GM19035 (cell line): Measurements from ENCODE around the gene SLC10A7.

Experiments used
- ATAC-seq: cut with Tn5 transposase; IDR thresholded peaks from one replicate; pipeline ENCODE4 v1.9.1; 2021; ENCODE audit not compliant: unreplicated experiment

SLC10A7 gene

DNA sequence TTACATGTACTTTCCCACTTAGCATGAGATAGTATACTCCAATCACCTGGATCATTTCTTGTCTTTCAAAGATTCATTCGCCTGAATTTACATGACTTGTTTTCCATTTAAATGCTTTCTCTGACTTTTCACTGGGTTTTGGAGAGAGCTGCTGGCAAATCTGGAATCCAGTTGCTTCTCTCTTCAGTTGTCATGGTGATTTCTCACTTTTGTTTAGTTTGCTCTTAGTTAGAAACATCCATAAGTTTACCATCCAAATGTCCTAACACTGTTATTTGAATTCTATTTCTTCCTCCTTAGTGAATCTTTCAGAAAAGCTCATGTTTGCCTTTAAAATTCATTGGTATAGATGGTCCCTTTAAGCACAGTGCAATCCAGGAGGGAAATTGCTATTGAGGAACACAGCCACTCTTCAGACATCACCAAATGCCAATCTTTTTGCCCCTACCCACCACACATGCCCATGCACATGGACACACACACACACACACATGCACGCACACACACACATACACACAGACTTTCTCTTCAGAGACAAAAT lies 255.7 kb downstream of the SLC10A7 start:
- no peak for ATAC-seq

DNA sequence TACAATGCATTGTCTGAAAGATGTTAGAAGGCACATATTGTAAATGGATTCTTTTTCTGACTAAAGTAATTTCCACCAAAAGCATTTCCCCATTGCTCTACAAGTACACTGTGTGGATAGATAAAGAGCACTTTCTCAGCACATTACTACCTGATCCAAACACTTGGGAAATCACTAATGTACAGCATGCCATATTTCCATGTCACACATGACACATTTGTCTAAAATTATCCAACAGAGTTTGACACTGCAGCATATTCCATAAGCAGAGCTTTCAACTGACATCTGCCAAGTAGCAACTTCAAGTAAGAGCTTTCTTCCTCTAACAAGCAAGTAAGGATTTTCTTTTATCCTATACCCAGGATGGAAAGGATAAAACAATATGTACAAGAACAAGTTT lies 257.9 kb downstream of the SLC10A7 start:
- no peak for ATAC-seq

DNA sequence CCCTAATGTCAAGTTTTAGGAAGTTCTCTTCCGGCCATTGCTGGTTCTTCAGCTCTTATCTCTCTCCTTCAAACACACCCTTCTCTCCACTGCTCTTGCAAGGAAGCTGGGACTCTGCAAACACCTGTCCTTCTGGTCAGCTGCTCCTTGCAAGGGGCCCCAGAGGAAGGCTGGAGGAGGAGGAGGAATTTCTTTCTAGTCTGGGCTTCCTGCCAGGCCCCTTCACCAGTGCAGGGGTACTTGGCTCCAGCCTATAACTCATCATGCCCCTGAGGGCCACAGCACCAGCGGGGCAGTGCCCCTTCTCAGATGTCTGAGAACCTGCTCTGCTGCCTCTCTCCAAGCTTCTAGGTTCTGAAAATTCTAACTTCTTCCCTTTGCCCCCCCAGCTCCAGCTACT lies 260.7 kb downstream of the SLC10A7 start:
- ATAC-seq: no peak

DNA sequence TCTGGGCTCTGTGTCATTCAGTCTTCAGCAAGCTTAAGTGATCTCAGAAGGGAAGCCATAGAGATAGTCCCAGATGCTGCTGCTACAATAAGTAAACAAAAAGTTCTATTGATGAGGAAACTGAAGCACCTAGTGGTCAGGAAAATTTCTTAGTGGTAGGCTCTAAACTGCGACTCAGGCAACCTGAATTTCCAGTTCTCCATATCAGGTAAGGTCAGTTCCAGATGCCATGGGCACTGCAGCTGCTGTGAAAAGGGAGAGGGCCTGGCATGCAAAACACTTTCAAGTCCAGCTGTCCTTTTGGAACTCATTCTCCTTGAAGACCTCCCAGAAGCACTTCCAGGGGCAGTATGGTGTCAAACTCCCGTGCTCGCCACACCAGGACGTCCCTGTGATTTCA lies 261.2 kb downstream of the SLC10A7 start:
- no peak for ATAC-seq

DNA sequence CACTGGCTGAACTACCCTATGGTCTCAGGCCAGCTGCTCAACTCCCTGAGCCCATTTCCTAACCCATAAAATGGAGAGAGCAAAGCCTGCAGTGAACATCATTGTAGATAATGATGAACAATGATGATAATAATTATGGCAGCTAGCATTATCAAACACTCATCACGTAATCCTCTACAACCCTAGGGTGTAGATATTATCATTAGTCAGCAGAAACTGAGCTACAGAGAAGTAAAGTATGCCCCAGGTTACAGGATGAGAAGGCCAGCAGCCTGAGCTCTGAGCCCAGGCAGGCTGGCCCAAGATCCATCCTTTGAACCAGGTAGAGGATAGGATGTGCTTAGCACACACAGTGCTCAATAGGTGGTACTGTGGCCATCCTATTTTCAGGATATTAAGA lies 264.2 kb downstream of the SLC10A7 start:
- ATAC-seq: no peak

DNA sequence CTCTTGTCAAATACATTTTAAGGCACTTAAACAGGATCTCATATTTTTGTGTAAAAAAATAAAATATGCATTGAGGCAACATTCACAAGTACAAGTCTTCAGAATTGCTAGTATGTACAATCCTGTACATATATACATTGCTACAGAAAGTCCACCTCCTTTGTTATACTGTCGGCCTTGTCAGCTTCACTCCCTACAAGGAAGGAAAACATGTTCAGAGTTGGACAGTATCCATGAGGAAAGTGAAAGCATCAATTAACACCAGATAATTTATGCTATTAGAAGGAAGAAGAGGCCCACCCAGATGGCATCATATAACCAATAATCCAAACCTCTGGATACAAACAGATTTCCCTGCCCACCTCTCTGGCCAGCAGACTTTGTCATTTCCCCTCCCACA lies 265.4 kb downstream of the SLC10A7 start:
- no peak for ATAC-seq

DNA sequence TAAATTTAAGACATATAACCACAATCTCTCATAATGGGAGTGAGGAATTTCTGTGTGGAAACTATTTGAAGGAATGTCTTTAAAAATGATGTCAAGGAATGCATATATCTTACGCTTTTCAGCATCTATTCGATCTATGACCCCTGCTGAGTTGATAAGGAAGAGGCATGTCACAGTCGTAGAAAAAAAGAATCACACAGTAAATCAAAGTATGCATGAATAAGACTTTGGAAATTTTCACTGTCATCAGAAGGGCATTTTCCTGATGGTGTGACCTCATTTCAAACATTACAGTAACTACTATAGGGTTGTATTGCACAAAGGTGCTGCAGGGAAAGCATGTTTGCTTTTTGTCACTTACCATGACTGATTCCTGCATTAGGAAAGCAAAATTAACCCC lies 265.9 kb downstream of the SLC10A7 start:
- no peak for ATAC-seq

DNA sequence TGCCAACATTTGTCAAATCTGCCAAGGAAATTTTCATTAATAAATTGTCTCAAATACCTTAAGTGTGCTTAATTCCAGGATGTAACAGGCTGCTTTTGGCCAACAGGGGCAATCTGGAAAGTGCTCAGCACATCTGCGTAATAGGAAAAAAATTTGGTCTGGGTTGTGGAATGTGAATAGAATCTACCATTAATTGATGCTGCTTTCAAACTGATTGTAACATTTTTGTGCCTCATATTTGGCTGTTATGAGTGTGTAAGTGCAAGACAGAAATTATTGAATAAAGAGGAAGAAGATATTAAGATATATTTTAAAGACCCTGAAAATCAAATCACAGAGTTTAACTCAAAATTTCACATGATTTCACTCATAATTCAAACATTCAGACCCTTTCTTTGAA lies 266.3 kb downstream of the SLC10A7 start:
- no peak for ATAC-seq

DNA sequence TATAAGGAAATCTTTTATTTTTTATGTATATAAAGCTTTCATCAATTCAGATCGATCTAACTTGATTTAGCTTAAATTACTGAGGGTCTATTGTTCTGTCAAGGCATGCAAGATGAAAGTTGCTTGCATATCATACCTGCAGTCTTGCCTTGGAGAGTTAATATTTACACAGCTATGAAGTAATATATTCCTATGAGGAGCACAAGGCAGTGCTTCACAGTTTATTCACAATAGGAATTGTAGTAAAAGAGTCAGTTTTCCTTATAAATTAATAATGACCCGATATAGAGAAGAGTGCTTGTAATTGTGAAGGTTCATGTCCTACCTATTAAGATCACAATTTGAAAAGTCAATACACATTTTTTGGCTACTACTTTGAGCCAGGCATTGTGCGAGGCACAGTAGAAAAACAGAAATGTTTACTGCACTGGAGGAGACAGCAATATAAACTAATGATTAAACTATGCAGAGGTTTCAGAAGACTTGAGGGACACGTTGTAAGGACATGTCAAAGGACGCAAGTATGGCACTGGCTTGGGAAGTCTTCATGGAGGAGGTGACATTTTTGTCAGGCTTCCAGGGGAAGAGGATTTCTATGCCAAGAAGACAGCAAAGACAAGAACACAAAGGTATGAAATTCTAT lies 268.6 kb downstream of the SLC10A7 start:
- ATAC-seq: no peak

DNA sequence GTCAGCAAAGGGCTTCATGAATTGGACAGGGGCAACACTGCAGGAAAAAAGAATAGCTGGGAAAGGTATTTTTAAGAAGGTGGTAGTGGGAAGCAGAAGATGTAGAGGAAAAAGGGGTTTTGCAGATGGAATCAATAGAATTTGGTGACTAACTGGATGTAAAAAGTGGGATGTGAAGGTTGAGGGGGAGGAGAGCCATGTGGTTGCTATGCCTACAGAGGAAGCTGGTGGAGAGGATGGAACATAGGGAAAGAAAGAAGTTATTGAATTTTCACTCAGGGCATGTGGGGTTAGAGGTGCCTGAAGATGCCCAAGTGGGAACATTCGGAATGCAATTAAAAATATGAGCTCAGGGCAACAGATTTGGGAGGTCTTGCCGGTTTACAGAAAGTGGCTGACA lies 274.4 kb downstream of the SLC10A7 start:
- no peak for ATAC-seq

DNA sequence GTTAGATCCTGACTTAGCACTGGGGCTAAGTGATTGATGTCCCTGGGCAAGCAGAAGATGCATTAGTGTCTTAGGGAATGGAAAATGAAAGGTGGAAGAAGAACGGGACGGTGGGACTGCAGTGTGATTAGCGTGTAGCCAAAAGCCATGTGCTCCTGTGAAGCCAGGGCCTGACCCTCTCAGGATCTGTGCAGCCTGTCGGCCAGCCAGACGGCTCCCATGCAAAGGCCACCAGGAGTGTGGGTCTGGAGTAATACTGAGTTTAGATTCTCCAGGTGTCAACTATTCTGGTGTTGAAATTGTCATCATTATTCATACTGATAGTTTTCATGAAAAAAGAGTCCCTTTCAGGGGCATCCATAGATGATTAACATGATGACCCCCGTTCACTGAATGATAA lies 275.4 kb downstream of the SLC10A7 start:
- no peak for ATAC-seq

DNA sequence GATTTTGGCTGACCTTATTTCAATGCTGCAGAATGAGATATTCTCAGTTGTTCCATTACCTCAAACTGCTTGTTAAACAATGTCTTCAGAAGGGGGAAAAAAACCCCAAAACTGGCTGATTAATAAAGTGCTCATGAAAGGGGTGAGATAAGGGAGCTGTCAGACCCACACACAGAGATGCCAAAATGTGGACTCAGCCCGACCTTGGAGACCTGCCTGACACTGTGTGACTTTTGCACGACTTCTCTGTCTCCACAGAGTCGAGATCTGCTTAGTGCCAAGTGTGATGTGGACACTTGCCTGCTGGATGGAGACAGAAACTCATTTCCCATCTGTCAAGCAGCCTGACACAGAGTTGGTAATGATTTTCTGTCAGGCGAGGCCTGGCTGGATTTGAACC lies 275.9 kb downstream of the SLC10A7 start:
- no peak for ATAC-seq

DNA sequence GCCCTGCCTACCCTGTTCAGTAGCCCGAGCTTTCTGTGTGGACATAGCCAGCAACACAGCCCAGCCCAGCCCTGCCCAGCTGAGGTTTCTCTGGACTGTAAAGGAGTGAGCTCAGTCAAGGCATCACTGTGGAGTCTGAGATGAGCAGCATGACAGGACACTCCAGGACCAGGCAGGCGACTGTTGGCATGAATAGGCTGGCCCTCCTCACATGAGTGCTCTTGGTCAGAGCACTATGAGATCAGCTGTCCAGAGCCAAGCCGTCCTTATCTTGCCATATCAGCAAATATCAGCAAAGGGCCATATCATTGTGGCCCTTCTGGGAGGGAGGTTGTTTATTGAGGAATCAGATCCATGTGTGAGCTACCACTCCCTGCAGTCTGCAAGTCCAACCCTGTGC lies 276.5 kb downstream of the SLC10A7 start:
- ATAC-seq: no peak

DNA sequence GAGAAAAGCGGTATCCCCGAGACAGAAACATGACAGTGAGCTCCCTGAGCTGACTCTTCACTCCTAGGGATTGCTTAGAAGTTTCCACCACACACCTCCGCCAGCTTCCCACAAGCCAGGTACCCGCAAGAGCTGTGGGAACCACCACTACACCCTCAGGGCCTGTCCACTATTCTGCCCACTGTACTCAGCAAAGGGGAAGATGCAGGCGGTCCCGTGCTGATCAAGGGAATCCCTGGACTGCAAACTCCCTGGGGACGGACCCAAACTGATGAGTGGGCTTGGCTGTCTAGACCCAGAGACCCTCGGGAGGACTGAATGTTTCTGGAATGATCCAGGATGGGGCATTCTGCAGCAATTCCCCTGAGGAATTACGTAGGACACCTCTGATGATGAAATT lies 277.2 kb downstream of the SLC10A7 start:
- no peak for ATAC-seq

DNA sequence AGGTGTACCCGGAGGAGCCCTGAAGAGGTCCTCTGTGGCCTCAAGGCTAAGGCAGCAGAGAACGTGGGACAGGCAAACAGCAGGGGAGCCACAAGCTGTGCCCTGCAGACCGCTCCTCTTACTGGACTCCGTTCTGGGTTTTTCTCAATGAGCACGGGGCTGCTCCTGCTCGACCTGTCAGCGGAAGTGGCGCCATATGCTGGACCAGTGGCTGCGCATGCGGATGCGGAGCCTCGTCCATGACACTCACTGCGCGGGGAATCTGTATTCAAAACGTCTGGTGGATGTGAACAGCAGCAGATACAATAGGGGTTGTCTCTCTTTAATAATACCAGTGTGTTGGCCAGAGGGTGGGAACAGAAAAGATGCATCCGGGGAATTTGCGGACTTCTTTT lies 277.9 kb downstream of the SLC10A7 start:
- ATAC-seq: no peak

DNA sequence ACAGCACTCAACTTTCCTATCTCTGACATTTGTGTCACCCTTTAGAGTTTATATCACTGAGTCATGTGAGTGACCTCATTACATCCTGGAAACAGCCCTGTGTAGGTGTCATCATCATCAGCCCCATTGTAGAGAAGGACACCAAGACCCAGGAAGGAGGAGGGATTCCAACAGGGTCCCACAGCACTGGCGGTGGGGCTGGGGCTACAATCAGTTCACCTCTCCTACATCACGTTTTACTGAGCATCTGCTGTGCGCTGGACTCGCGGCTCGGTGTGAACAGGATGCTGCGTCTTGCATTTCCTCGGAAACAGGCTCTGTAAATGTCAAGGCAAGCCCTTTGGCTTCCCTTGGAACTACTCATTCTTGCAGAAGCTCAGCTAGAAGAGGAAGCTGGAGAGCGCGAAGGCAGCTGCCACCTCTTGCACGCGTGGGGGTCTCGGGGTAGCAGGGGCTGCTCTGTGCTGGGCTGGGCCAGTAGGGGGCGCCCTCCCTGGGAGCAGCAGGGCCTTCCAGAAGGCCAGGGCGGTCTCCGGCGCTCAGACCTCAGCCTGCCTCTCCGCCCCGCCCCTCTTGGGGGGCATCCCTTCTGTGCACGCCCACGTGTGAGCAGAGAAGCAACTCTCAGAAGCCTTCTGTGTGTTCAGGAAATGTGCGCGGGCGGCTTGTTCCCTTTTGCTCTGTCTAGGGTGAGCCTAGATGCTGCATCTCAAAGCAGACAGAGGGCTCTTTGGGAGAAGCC lies 278.4 kb downstream of the SLC10A7 start:
- peak; percentile 74 for ATAC-seq

DNA sequence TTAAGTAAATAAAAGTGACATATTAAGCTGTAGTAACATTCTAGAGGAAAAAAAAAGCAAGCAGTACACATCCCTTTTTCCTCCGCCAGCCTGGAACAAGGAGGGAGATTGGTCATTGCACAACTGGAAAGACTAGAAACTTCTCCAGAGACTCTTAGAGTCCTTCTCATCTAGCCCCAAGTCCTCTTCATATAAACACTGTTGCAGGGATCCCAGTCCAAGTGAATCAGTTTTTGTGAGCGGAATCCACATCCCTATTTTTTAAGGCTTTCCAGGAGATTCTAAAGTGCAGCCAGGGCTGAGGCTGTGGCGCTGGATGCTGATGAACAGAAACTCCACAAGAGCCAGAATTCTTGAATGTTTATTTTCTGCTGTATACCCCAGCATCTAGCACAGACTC lies 283.6 kb downstream of the SLC10A7 start:
- ATAC-seq: no peak

DNA sequence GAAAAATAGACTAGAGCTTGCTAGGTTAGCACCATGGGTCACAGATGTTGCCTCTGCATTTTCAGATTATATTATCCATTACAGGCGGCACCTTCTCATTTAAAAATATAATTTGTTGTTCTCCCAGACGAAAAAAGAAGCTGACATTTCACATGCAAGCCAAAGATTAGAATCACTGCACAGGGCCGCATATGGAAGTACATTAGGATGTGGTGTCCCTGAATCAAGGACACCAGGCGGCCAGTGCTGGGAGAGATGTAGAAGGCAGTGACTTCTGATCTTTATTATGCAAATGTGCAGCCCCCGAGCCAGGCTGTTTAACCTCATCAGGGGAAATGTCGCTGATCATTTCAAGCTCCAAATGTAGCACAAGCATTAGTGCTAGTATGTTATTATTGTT lies 284.6 kb downstream of the SLC10A7 start:
- no peak for ATAC-seq

DNA sequence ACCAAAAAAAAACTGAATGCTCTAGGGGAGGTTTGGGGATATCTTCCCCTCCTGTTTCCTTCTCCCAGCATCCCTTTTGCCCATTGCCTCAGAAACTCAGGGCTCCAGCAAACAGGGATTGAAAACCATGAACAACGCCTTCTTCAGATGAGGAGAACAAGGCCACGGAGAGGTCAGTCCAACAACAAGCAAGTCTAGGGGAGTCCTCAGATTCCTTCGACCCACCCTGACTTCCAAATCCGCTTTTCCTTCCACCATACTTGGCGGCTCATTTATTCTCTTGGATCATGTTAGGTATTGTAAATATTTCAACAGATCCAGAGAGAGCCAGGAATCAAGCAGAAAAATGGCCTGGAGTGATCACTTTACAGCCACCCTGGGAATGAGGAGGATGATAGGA lies 285.5 kb downstream of the SLC10A7 start:
- ATAC-seq: no peak

DNA sequence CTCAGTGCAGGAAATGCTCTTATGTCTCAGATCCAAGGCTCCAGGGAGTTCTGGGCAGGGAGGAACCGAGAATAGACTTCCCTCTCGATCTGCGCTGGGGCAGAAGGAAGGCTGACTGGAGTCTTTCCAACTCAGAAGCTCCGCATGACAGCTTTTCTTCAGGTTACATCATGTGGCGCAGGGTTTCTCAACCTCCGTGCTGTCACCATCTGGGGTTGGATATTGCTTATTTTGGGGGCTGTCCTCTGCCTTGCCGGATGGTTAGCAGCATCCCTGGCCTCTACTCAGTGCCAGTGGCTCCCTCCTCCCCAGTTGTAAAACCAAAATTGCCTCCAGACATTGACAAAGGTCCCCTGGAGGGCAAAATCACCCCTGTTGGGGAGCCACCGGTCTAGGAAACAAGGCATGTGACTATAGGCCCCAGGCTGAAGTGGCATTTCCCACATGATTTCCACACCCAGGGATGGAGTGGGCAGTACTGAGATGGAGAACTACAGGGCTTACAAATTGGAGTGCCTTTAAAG lies 286.0 kb downstream of the SLC10A7 start:
- no peak for ATAC-seq

DNA sequence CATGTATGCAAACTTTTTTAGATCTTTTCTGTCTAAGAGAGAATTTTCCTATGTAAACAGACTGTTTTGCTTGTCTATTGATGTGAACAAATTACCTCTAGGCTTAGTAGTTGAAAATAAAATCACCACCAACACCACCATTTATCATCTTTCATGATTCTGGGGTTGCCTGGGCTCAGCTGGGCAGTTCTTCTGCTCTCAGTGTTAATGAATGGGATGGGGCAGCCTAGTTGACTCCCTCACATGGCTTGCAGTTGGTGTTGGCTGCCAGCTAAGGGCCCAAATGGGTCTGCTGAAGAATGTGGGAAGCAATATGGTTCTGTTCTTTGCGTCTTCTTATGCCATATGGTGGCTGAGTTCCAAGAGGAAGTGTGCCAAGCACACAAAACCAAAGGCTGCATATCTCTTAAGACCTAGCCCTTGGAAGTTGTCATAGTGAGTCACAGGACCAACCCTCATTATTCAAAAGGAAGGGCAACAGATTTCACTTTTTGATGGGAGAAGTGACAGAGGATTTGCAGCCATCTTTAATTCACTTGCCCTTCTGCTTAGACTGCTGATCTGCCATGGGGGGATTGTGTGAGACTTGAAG lies 289.5 kb downstream of the SLC10A7 start:
- no peak for ATAC-seq

DNA sequence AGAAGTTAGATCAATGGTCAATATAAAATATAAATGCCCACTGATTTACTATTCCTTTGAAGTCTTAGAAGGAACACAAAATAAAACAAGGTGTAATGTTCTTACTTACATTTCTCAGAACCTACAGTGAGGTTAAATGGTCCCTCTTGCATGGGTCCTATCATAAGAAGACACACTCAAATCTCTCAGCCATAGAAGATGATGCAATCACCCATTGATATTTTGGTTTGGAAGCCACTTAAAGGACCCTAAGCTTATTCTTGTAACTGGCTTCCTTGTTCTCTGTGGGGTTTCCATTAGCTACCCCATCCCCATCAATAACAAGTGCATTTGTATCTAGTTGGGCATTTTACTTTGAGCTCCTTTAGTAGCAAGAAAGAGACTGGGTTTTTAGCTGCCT lies 292.3 kb downstream of the SLC10A7 start:
- no peak for ATAC-seq
